AG08396 (cell line): Measurements from ENCODE around the gene PSME4.

ENCODE experiments used
- DNase-seq: peaks from one replicate; pipeline ENCODE4 v3.0.0; 2012; ENCODE audit warnings: low spot score, mixed read lengths

Gene PSME4, protein sequence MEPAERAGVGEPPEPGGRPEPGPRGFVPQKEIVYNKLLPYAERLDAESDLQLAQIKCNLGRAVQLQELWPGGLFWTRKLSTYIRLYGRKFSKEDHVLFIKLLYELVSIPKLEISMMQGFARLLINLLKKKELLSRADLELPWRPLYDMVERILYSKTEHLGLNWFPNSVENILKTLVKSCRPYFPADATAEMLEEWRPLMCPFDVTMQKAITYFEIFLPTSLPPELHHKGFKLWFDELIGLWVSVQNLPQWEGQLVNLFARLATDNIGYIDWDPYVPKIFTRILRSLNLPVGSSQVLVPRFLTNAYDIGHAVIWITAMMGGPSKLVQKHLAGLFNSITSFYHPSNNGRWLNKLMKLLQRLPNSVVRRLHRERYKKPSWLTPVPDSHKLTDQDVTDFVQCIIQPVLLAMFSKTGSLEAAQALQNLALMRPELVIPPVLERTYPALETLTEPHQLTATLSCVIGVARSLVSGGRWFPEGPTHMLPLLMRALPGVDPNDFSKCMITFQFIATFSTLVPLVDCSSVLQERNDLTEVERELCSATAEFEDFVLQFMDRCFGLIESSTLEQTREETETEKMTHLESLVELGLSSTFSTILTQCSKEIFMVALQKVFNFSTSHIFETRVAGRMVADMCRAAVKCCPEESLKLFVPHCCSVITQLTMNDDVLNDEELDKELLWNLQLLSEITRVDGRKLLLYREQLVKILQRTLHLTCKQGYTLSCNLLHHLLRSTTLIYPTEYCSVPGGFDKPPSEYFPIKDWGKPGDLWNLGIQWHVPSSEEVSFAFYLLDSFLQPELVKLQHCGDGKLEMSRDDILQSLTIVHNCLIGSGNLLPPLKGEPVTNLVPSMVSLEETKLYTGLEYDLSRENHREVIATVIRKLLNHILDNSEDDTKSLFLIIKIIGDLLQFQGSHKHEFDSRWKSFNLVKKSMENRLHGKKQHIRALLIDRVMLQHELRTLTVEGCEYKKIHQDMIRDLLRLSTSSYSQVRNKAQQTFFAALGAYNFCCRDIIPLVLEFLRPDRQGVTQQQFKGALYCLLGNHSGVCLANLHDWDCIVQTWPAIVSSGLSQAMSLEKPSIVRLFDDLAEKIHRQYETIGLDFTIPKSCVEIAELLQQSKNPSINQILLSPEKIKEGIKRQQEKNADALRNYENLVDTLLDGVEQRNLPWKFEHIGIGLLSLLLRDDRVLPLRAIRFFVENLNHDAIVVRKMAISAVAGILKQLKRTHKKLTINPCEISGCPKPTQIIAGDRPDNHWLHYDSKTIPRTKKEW (N-terminal part only)

DNA sequence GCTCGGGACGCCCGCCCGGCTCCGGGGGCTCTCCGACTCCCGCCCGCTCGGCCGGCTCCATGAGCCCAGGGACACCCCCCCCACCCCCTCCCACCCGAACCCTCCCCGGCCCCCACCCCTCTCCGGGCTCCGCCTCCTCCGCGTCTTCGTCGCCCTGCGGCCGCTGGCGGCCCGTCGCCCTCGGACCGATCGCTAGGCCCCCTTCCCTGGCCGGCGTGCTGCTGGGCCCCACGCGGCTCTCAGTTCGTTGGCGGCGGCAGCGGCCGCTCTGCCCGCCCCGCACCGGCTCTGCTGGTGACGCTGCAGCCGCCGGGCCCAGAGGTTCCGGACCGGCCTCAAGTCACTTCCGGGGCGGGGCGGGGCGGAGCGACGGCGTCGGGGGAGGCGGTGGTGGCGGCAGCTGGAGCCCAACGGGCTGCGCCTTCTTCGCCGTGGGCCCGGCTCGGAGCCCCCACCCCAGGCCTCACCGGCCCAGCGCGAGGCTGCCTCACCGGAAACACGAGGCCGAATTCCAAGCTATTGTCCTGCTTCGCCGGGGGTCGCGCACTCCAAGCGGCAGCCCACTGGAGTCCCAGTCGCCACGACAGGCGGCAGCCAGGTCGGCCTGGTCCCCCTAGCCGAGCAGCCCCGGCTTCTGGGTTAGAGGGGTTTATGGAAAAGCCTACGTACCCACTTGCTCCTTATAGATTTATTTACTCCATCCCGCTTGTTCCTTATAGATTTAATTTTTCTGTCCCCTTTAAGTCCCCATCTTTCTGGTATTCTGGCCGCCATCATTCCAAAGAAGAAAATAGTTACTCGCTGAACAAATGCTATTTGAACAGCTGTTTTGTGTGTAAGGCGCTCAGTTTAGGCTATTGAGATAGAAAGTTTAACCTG lies at the start of gene PSME4:
PSME4 (minus strand) TSS at position 270 of the 879 bp plus-strand sequence; CDS start at position 61, 209 bp downstream.
- peak; percentile 95 for DNase-seq

GRCh38 chr2:54015798-54016699 lies 45.3 kb upstream of the PSME4 start:
- peak; percentile 49 for DNase-seq

DNA sequence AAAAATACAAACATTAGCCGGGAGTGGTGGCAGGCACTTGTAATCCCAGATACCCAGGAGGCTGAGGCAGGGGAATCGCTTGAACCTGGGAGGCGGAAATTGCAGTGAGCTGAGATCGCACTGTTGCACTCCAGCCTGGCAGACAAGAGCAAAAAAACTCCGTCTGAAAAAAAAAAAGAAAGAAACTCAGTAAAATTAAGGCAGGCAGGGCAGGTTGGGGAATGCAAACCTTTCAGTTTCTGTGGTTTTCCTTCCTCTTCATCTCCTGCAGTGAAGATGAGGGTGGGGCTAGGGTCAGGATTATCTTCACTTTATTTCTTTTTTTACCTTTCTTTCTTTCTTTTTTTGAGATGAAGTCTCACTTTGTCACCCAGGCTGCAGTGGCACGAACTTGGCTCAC lies 43.2 kb upstream of the PSME4 start:
- no peak for DNase-seq

DNA sequence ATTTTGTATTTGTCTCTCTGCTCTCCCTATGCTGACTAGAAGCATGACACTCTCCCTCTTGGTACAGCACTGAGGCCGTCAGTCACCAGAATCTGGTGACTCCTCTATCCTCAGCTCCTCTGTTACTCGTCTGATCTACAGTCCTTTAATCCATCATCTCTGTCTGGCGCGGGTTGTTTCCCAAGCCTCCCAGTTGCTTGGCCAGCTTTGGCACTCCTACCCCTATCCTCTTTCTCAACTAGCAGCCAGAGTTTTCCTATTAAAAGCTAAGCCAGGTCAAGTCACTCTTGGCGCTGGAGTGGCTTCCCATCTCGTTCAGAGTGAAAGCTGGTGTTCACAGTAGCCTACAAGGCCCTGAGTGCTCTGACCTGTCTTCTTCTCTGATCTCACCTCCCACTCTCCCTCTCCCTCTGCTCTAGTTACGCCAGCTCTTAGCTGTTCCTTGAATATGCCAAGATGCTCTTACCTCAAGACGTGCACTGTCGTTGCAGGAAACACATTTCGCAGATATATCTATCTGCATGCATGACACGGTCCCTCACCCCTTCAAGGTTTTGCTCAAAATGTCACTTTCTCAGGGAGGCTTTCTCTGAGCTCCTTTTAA lies 41.8 kb upstream of the PSME4 start:
- no peak for DNase-seq

GRCh38 chr2:54009549-54009948 lies 38.8 kb upstream of the PSME4 start:
- DNase-seq, result no peak

GRCh38 chr2:54008439-54008838 lies 37.6 kb upstream of the PSME4 start:
- no peak for DNase-seq

GRCh38 chr2:54000524-54000923 lies 29.7 kb upstream of the PSME4 start:
- DNase-seq, result no peak

DNA sequence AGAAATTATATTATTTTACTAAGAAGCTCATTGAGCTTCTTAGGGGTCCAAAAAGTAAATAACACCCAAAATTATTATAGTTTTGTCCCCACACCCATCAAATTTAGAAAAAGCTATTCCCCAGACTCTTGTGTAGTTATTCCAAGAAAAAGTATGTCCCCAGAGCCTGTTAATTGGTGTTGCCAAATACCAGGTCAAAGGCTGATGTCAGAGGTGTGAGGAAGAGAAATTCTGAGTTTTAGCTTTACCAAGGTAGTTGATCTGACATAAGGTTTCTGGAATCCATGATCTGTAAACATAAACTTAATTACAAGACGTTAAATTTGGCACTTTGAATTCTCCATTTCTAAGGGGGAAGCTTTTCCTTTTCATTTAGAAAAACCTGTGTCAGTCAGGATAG lies 29.3 kb upstream of the PSME4 start:
- DNase-seq, result no peak

DNA sequence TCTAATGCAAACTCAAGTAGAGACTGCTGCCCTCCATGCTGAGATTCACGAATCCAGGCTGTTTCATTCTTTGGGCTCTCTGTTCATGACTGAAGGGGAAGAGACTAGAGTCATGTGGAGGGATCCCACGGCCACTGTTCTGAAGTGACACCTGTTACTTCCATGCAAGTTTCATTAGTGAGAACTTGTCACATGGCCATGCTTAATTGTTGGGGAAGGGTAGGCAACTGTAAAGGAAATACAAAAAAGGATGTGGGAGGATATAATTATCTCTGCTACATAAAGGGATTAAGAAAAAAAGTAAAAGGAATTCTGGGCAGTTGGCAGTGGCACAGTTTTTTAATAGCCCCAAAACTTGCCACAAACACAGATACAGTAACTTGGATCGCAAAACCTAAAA lies 28.0 kb upstream of the PSME4 start:
- DNase-seq, result no peak

- no peak for DNase-seq
Observed at GRCh38 chr2:53994818-53995808, 24.3 kb upstream of the PSME4 start.

GRCh38 chr2:53991948-53992347 lies 21.2 kb upstream of the PSME4 start:
- DNase-seq, result no peak

GRCh38 chr2:53989210-53989862 lies 18.5 kb upstream of the PSME4 start:
- no peak for DNase-seq

DNA sequence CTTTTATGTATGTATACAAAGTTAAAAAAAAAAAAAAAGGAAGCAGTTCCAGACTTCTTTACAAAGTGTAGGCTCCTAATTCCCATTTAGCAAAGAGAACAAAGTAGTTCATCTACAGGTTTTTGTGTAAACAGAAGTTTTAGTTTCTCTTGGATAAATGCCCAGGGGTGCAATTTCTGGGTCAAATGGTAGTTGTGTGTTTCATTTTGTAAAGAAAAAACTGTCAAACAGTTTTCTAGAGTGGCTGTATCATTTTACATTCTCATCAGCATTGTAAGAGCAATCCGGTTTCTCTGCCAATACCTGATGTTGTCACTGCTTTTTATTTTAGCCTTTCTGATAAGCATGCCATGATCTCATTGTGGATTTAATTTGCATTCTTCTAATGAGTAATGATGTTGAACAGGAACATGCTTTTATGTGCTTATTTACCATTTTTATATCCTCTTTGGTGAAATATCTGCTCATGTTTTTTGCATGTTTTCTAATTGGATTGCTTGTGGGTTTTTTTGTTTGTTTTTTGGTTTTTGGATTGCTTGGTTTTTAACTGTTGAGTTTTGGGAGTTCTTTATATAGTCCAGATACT lies 16.6 kb upstream of the PSME4 start:
- DNase-seq, result no peak

DNA sequence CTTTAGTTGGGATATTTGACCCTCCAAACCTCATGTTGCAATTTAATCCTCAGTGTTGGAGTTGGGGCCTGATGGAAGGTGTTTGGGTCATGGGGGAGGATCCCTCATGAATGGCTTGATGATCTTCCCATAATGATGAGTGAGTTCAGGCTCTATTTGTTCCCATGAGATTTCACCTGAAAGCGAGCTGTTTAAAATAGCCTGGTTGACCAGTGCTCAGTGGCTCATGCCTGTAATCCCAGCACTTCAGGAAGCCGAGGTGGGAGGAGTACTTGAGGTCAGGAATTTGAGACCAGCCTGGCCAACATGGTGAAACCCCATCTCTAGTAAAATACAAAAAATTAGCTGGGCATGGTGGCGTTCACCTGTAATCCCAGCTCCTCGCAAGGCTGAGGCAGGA lies 14.9 kb upstream of the PSME4 start:
- no peak for DNase-seq

GRCh38 chr2:53969968-53970723 lies 647 bp downstream of the PSME4 start:
- DNase-seq, result peak; percentile 23

DNA sequence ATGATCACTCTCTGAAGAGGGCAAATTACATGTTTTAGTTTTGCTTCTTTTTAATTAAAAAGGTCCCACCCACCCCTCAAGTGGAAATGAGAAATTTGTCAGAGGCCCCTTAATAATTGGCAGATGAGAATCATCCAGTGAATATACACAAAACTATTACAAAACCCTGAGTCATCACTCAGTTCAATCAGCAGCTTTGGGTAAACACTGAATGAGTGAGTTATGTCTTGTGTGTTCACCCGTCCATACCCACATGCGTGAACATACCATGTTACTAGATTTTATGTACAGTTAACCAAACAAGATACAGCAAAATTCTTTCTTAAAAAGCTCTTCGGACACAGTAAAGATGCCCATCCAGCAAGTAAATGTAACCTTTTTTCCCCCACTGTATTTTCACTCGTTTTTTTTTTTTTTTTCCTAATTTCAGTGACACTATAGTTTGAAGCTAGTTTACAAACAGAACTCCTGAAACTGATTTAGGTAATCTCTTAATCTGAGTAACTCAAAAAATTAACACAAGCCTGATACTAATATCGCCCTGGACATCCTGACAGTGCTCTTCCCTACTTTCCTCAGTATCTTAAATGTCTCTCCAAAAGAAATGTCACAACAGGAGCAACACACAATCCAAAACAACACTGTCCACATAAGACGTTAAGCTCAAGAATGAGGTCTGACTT lies 1.4 kb downstream of the PSME4 start:
- DNase-seq, result peak; percentile 58
